ENCODE data around the gene FUT8.

DNA sequence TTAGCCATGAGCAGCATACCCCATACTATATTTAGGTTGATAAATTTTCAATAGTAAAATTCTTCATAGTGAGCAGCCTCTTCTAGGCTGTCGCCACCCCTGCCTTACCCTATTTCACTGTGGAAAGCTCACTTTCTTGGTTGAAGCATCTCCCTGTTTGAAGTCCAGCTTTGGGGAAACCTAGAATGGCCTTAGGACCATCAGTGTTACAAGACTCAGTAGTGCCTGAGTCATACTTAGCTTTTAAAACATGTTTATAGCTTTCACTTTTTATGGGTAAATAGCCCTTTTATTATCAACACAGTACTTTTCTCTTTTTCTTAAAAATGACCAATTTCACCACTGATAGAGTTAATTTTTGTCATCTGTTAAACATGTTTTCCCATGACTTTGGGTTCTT, 37.1 kb downstream of the FUT8 start:
- TF ChIP-seq, protein P1, sequence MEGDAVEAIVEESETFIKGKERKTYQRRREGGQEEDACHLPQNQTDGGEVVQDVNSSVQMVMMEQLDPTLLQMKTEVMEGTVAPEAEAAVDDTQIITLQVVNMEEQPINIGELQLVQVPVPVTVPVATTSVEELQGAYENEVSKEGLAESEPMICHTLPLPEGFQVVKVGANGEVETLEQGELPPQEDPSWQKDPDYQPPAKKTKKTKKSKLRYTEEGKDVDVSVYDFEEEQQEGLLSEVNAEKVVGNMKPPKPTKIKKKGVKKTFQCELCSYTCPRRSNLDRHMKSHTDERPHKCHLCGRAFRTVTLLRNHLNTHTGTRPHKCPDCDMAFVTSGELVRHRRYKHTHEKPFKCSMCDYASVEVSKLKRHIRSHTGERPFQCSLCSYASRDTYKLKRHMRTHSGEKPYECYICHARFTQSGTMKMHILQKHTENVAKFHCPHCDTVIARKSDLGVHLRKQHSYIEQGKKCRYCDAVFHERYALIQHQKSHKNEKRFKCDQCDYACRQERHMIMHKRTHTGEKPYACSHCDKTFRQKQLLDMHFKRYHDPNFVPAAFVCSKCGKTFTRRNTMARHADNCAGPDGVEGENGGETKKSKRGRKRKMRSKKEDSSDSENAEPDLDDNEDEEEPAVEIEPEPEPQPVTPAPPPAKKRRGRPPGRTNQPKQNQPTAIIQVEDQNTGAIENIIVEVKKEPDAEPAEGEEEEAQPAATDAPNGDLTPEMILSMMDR (conservative IDR thresholded peaks at IDR 0.05 in 1 of 2, IDR thresholded peaks at IDR 0.05 in 1 of 2; ENCODE audit: extremely low read depth in 1 of 2, insufficient read depth in 1 of 2, low read depth in 1 of 2, low read length in 2 of 2) = no peak
- no peak for TF ChIP-seq EZH2 (IDR thresholded peaks at IDR 0.05; ENCODE audit: borderline replicate concordance, low read length)

Measured in mammary epithelial cell (primary cell).